ENCODE measurements around the gene CHST3.
"Not testable (repeated sequence)": the region's sequence is repeated elsewhere in the genome, so short reads cannot be mapped to it uniquely, and the experiment has no call there.

The CHST3 gene

GRCh38 chr10:71984126-71984808, 20.1 kb downstream of the CHST3 start:
- POLR2A ChIA-PET = no interaction called here
- TF ChIP-seq, protein P1, sequence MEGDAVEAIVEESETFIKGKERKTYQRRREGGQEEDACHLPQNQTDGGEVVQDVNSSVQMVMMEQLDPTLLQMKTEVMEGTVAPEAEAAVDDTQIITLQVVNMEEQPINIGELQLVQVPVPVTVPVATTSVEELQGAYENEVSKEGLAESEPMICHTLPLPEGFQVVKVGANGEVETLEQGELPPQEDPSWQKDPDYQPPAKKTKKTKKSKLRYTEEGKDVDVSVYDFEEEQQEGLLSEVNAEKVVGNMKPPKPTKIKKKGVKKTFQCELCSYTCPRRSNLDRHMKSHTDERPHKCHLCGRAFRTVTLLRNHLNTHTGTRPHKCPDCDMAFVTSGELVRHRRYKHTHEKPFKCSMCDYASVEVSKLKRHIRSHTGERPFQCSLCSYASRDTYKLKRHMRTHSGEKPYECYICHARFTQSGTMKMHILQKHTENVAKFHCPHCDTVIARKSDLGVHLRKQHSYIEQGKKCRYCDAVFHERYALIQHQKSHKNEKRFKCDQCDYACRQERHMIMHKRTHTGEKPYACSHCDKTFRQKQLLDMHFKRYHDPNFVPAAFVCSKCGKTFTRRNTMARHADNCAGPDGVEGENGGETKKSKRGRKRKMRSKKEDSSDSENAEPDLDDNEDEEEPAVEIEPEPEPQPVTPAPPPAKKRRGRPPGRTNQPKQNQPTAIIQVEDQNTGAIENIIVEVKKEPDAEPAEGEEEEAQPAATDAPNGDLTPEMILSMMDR (IDR thresholded peaks at IDR 0.05; ENCODE audit: insufficient read depth, low read length, missing control alignments) = no peak
- no peak overlapping the region for H3K4me3 ChIP-seq (ENCODE audit: low read depth, low read length)
- CTCF ChIA-PET = interaction anchor here (0.8 to 1.4 kb wide), 5 partner anchors 10 to 64 kb away, joined by 3 to 6 read pairs (median 3); no protein-coding TSS in a partner anchor
- DNase-seq (ENCODE audit: low read depth, low spot score) = no peak

GRCh38 chr10:71984809-71985388, 20.7 kb downstream of the CHST3 start:
- CTCF ChIA-PET = interaction anchor here (1.0 to 1.4 kb wide), 6 partner anchors 10 to 89 kb away, joined by 3 to 6 read pairs (median 4); no protein-coding TSS in a partner anchor
- DNase-seq (ENCODE audit: low read depth, low spot score) = no peak
- no peak overlapping the region for H3K4me3 ChIP-seq (ENCODE audit: low read depth, low read length)
- TF ChIP-seq, protein P1 (IDR thresholded peaks at IDR 0.05; ENCODE audit: insufficient read depth, low read length, missing control alignments) = no peak
- POLR2A ChIA-PET = no interaction called here

- DNase-seq (ENCODE audit: low read depth, low spot score) = no peak
- POLR2A ChIA-PET = no interaction called here
- H3K4me3 ChIP-seq (ENCODE audit: low read depth, low read length) = no peak overlapping the region
- TF ChIP-seq, protein P1 (IDR thresholded peaks at IDR 0.05; ENCODE audit: insufficient read depth, low read length, missing control alignments) = no peak
- CTCF ChIA-PET = interaction anchor here (0.7 to 2.0 kb wide), 7 partner anchors 9 to 89 kb away, joined by 3 to 6 read pairs (median 4); no protein-coding TSS in a partner anchor
Measured at GRCh38 chr10:71985542-71986250, 21.5 kb downstream of the CHST3 start.

- CTCF ChIA-PET = interaction anchor here (1.2 to 2.0 kb wide), 3 partner anchors 8 to 60 kb away, joined by 3 to 6 read pairs (median 3); no protein-coding TSS in a partner anchor
- H3K4me3 ChIP-seq (ENCODE audit: low read depth, low read length); DNase-seq (ENCODE audit: low read depth, low spot score); POLR2A ChIA-PET: not testable (repeated sequence)
Measured at GRCh38 chr10:71988895-71989294, 24.7 kb downstream of the CHST3 start.

DNA sequence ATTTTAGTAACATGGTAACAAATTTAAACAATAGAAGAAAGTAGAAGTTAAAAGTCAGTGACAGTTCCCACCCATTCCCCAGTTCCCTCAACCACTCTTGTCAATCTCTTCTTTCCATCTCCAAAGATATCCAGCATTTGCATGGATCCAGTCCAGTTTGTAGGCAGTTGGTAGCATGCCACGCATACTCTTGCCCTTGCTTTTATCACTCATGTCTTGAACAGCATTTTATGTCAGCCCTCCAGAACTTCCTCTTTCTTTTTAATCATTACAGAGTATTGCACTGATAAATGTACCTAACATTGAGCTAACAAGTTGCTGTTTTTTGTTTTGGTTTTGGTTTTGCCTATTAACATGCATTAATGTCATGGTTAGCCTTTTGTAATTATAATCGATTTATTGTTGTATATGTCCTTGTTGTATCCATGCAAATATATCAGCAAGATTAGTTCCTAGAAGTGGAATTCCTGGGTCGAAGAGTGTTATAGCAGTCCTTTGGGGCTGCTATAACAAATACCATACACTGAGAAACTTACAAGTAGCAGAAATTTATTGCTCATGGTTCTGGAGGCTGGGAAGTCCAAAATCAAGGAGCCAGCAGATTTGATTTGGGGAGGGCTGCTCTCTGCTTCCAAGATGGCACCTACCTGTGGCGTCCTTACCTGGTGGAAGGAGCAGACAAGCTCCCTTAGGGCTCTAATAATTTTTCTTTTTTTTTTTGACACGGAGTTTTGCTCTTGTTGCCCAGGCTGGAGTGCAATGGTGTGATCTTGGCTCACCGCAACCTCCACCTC, 25.7 kb downstream of the CHST3 start:
- ChIA-PET POLR2A (no interaction called here), CTCF (interaction anchor here (1.2 to 2.0 kb wide), 3 partner anchors 9 to 59 kb away, joined by 3 to 6 read pairs (median 3); no protein-coding TSS in a partner anchor)
- TF ChIP-seq, protein P1 (IDR thresholded peaks at IDR 0.05; ENCODE audit: insufficient read depth, low read length, missing control alignments) = no peak
- H3K4me3 ChIP-seq (ENCODE audit: low read depth, low read length) = no peak overlapping the region
- no peak for DNase-seq (ENCODE audit: low read depth, low spot score)

GRCh38 chr10:71990706-71991269, 26.6 kb downstream of the CHST3 start:
- CTCF ChIA-PET = no interaction called here
- TF ChIP-seq, protein P1 (IDR thresholded peaks at IDR 0.05; ENCODE audit: insufficient read depth, low read length, missing control alignments) = no peak
- no peak for DNase-seq (ENCODE audit: low read depth, low spot score)
- POLR2A ChIA-PET = no interaction called here
- H3K4me3 ChIP-seq (ENCODE audit: low read depth, low read length) = no peak overlapping the region
